Endothelial cell of umbilical vein (primary cell): ENCODE data around the gene STYXL1. TPM values are rescaled to one million over a fixed set of nuclear protein-coding genes. Genes with fewer than 3 reads are reported as not detected.

Source experiments
- BruUV-seq: library from RNA; stranded (reverse); fragments of 400-500 nt; replicated peaks from 2 replicates; lab custom pipeline; 2021; lab: Mats Ljungman, UMichigan
- CTCF ChIA-PET: fragments of 300-600, 350-600 bp; sonication (Branson Sonifier 250); formaldehyde crosslinking; loops from one replicate; lab custom pipeline; 2021; ENCODE audit warnings: antibody characterized with exemption, inconsistent platforms; lab: Charles Lee
- POLR2A ChIA-PET: fragments of 300-600, 350-600 bp; sonication (Branson Sonifier 250); formaldehyde crosslinking; loops from one replicate; lab custom pipeline; 2021; ENCODE audit warnings: antibody characterized with exemption, inconsistent platforms; lab: Charles Lee
- DNase-seq: peaks from one replicate; pipeline ENCODE4 v3.0.0-alpha.2; 2011; ENCODE audit warnings: low read depth, low spot score
- FAIRE-seq: peaks from 2 replicates; lab custom pipeline; 2011; peaks lifted over from hg19 to GRCh38; lab: Jason Lieb, UNC
- H2AFZ ChIP-seq: 2 replicates; pipeline ENCODE4 v1.6.0; 2012; ENCODE audit warnings: low read depth, low read length, control low read depth, inconsistent platforms
- H3K27ac ChIP-seq: 2 replicates; pipeline ENCODE4 v1.5.1; 2011; ENCODE audit warnings: low read depth, mild to moderate bottlenecking, control low read depth, low read length, moderate library complexity; ENCODE audit not compliant: insufficient read depth
- H3K27me3 ChIP-seq, 2 experiments: 2 replicates each; pipeline versions ENCODE4 v1.6.0 to v1.6.1; 2011; ENCODE audit warnings: low read length in 2 of 2, mixed read lengths in 1 of 2; ENCODE audit not compliant: control insufficient read depth in 2 of 2, insufficient read depth in 2 of 2
- H3K36me3 ChIP-seq, 2 experiments: 2 replicates in 1 of 2; 3 replicates in 1 of 2; pipeline ENCODE4 v1.5.1; 2011; ENCODE audit warnings: low read length in 2 of 2, mild to moderate bottlenecking in 1 of 2, moderate library complexity in 1 of 2; ENCODE audit not compliant: control insufficient read depth in 2 of 2, insufficient read depth in 2 of 2; ENCODE audit errors: extremely low read depth in 1 of 2
- H3K4me1 ChIP-seq: 3 replicates; pipeline ENCODE4 v1.5.1; 2011; ENCODE audit warnings: mild to moderate bottlenecking, low read length; ENCODE audit not compliant: control insufficient read depth, insufficient read depth; ENCODE audit errors: extremely low read depth
- H3K4me2 ChIP-seq: 2 replicates; pipeline ENCODE4 v1.6.1; 2011; ENCODE audit warnings: low read length, control low read depth, mixed read lengths; ENCODE audit not compliant: insufficient read depth
- H3K4me3 ChIP-seq, 3 experiments: fragments of 200-600 bp in 1 of 3; sonication (generic), shearing (Covaris generic) in 1 of 3; replicated peaks in 1 of 3; 2 replicates each; pipeline ENCODE4 v1.5.1; 2011 to 2016; ENCODE audit warnings: control low read depth in 3 of 3, low read length in 3 of 3, mild to moderate bottlenecking in 2 of 3, inconsistent platforms in 1 of 3, low read depth in 1 of 3, moderate library complexity in 1 of 3; ENCODE audit not compliant: insufficient read depth in 1 of 3
- H3K79me2 ChIP-seq: 2 replicates; pipeline ENCODE4 v1.6.0; 2012; ENCODE audit warnings: low read length, inconsistent platforms; ENCODE audit not compliant: control insufficient read depth, insufficient read depth
- H3K9ac ChIP-seq: replicated peaks from 2 replicates; pipeline ENCODE3; 2011; ENCODE audit warnings: low read length, control low read depth; ENCODE audit not compliant: insufficient read depth; ENCODE audit errors: extremely low read depth
- H3K9me1 ChIP-seq: replicated peaks from 3 replicates; pipeline ENCODE4 v1.6.0; 2011; ENCODE audit warnings: mild to moderate bottlenecking, low read length; ENCODE audit not compliant: control insufficient read depth, insufficient read depth; ENCODE audit errors: extremely low read depth
- H3K9me3 ChIP-seq: replicated peaks from 2 replicates; pipeline ENCODE4 v1.5.1; 2012; ENCODE audit warnings: low read length, inconsistent platforms; ENCODE audit not compliant: control insufficient read depth, insufficient read depth
- H4K20me1 ChIP-seq: replicated peaks from 2 replicates; pipeline ENCODE3; 2011; ENCODE audit warnings: mild to moderate bottlenecking, low read length; ENCODE audit not compliant: control insufficient read depth, insufficient read depth; ENCODE audit errors: extremely low read depth
- EZH2 ChIP-seq: IDR thresholded peaks from 2 replicates; pipeline ENCODE4 v1.6.1; 2012; ENCODE audit warnings: borderline replicate concordance, low read depth, mild to moderate bottlenecking, moderate library complexity, low read length, inconsistent platforms; ENCODE audit not compliant: severe bottlenecking
- FOS ChIP-seq: IDR thresholded peaks from 2 replicates; pipeline ENCODE4 v1.6.1; 2011; ENCODE audit warnings: mild to moderate bottlenecking, low read length, moderate library complexity, borderline replicate concordance; ENCODE audit not compliant: insufficient read depth
- GATA2 ChIP-seq: IDR thresholded peaks from 2 replicates; pipeline ENCODE4 v1.7.0; 2011; ENCODE audit warnings: low read depth, mild to moderate bottlenecking, moderate library complexity, mixed read lengths, low read length; ENCODE audit not compliant: insufficient read length, insufficient read depth
- JUN ChIP-seq: IDR thresholded peaks from 2 replicates; pipeline ENCODE4 v1.6.1; 2011; ENCODE audit warnings: borderline replicate concordance, low read depth; ENCODE audit not compliant: insufficient read length, insufficient read depth
- MYC ChIP-seq: IDR thresholded peaks from one replicate; pipeline ENCODE4 v1.6.1; 2011; ENCODE audit warnings: mild to moderate bottlenecking, low read depth, low read length
- POLR2A ChIP-seq: IDR thresholded peaks from 2 replicates; pipeline ENCODE4 v1.6.1; 2012; ENCODE audit warnings: low read depth, mild to moderate bottlenecking, control low read depth, low read length
- POLR2AphosphoS5 ChIP-seq: IDR thresholded peaks from 2 replicates; pipeline ENCODE4 v1.6.1; 2012; ENCODE audit warnings: low read depth, mild to moderate bottlenecking, control low read depth, low read length, moderate library complexity; ENCODE audit not compliant: insufficient read depth
- dilution Hi-C: fragments of 300-500 bp; cut with MboI; formaldehyde crosslinking; loops from one replicate; pipeline ENCODE4 v1.15.0; 2019; ENCODE audit warnings: low sequenced_read_pairs; ENCODE audit not compliant: extremely low pct_ligation_motif_present
- intact Hi-C: fragments of 100-400 bp; cut with micrococcal nuclease; formaldehyde crosslinking; loops from one replicate; pipeline ENCODE4 v1.10.0; 2022
- polyA plus RNA-seq, 4 experiments: library from polyadenylated mRNA; depleted of rRNA in 3 of 4; stranded (reverse) in 3 of 4; unstranded in 1 of 4; fragments of >200 nt; gene quantifications; 2 replicates each; pipeline versions ENCODE4 v1.2.1 to v1.2.3, GENCODE V29; 2011 to 2012; ENCODE audit warnings: missing spikeins in 1 of 4
- total RNA-seq: library from RNA; stranded (reverse); gene quantifications from 2 replicates; pipeline ENCODE4 v1.2.3, GENCODE V29; 2021
- TF ChIP-seq, protein P1 (sequence below), 2 donors: IDR thresholded peaks; 1 replicate in 1 of 2; 2 replicates in 1 of 2; pipeline ENCODE4 v1.5.1; 2011; ENCODE audit warnings: low read length in 2 of 2, mild to moderate bottlenecking in 2 of 2, moderate library complexity in 2 of 2, control low read depth in 1 of 2, inconsistent platforms in 1 of 2, low read depth in 1 of 2; ENCODE audit not compliant: insufficient read depth in 1 of 2; ENCODE audit errors: extremely low read depth in 1 of 2
- TF ChIP-seq, protein P2 (sequence below): IDR thresholded peaks from 2 replicates; pipeline ENCODE4 v1.6.1; 2011; ENCODE audit not compliant: insufficient read depth, insufficient read length

Gene STYXL1
- total and polyA plus RNA-seq, 2 donors (not counting 3 experiments of a cell fraction or from before 2014, with no cell fraction given): 23.0 to 67.6 TPM

GRCh38 chr7:75953931-75954330 lies 93.9 kb downstream of the STYXL1 start:
- BruUV-seq: no TSS peak

More at GRCh38 chr7:75953931-75954330, 93.9 kb downstream of the STYXL1 start:
- no peaks in the 10 kb centered on the region for H3K27me3 ChIP-seq
- no peak overlapping the region for H3K9ac ChIP-seq
- DNase-seq (no peak), FAIRE-seq (peak; percentile 8)
- no peaks in the 10 kb centered on the region for H3K79me2 ChIP-seq
- no peak overlapping the region for H3K4me2 ChIP-seq
- H3K9me3 ChIP-seq: no peaks in the 10 kb centered on the region
- no peaks in the 10 kb centered on the region for H3K9me1 ChIP-seq
- peaks cover 7% of the 10 kb centered on the region for H3K4me1 ChIP-seq
- peaks cover 5 to 6% of the 10 kb centered on the region in 2 experiments for H3K36me3 ChIP-seq
- CTCF ChIA-PET: interaction anchor here (1.5 kb wide), 1 partner anchor 12 kb away, joined by 4 read pairs; no protein-coding TSS in a partner anchor
- intact Hi-C loops (no loop called here), dilution Hi-C loops (no loop called here)
- H4K20me1 ChIP-seq: no peaks in the 10 kb centered on the region
- POLR2A ChIA-PET: interaction anchor here (0.5 kb wide), 1 partner anchor 36 kb away, joined by 3 read pairs; no protein-coding TSS in a partner anchor
- H2AFZ ChIP-seq: no peak overlapping the region
- TF ChIP-seq EZH2 (no peak), JUN (no peak), MYC (no peak), POLR2A (no peak), FOS (no peak), POLR2AphosphoS5 (no peak), GATA2 (no peak)
- TF ChIP-seq, protein P1, sequence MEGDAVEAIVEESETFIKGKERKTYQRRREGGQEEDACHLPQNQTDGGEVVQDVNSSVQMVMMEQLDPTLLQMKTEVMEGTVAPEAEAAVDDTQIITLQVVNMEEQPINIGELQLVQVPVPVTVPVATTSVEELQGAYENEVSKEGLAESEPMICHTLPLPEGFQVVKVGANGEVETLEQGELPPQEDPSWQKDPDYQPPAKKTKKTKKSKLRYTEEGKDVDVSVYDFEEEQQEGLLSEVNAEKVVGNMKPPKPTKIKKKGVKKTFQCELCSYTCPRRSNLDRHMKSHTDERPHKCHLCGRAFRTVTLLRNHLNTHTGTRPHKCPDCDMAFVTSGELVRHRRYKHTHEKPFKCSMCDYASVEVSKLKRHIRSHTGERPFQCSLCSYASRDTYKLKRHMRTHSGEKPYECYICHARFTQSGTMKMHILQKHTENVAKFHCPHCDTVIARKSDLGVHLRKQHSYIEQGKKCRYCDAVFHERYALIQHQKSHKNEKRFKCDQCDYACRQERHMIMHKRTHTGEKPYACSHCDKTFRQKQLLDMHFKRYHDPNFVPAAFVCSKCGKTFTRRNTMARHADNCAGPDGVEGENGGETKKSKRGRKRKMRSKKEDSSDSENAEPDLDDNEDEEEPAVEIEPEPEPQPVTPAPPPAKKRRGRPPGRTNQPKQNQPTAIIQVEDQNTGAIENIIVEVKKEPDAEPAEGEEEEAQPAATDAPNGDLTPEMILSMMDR (IDR thresholded peaks at IDR 0.05; ENCODE audit: extremely low read depth in 1 of 2, insufficient read depth in 1 of 2, low read depth in 1 of 2, low read length in 2 of 2): no peak
- TF ChIP-seq, protein P2, sequence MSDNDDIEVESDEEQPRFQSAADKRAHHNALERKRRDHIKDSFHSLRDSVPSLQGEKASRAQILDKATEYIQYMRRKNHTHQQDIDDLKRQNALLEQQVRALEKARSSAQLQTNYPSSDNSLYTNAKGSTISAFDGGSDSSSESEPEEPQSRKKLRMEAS: no peak
- H3K4me3 ChIP-seq: no peak overlapping the region
- no peak overlapping the region for H3K27ac ChIP-seq
